A673 (cell line): ENCODE results near the gene TPO. TPM values are rescaled to one million over a fixed set of nuclear protein-coding genes. Genes with fewer than 3 reads are reported as not detected.
A peak's percentile ranks its signal among the peaks of the same experiment; 100 is the strongest.

ENCODE experiments used
- Bru-seq: library from RNA; stranded (reverse); fragments of 400-500 nt; gene quantifications from one replicate; lab custom pipeline; 2021; lab: Mats Ljungman, UMichigan
- BruChase-seq, 2 experiments: library from RNA; stranded (reverse); fragments of 400-500 nt; gene quantifications; one replicate each; lab custom pipeline; 2021; lab: Mats Ljungman, UMichigan
- BruUV-seq: library from RNA; stranded (reverse); fragments of 400-500 nt; replicated peaks from 2 replicates; lab custom pipeline; 2021; lab: Mats Ljungman, UMichigan
- CTCF ChIA-PET: fragments of 300-600 bp; sonication (Branson Sonifier 250); formaldehyde crosslinking; loops from one replicate; lab custom pipeline; 2022; ENCODE audit warnings: antibody characterized with exemption; lab: Charles Lee
- POLR2A ChIA-PET: fragments of 300-600 bp; sonication (Branson Sonifier 250); formaldehyde crosslinking; loops from one replicate; lab custom pipeline; 2022; ENCODE audit warnings: antibody characterized with exemption; ENCODE audit not compliant: low non-redundant PET; lab: Charles Lee
- DNase-seq: peaks from one replicate; pipeline ENCODE4 v3.0.0-alpha.2; 2015; ENCODE audit warnings: low spot score
- H3K27ac ChIP-seq: fragments of 200-600 bp; sonication (generic); 2 replicates; pipeline ENCODE4 v1.5.1; 2016; ENCODE audit warnings: mixed run types, low read depth, mild to moderate bottlenecking, mixed read lengths, antibody characterized with exemption, low read length; ENCODE audit not compliant: poor library complexity, severe bottlenecking
- H3K27me3 ChIP-seq: fragments of 200-600 bp; sonication (generic); replicated peaks from 2 replicates; pipeline ENCODE4 v1.6.1; 2017; ENCODE audit warnings: mixed run types, low read depth, mild to moderate bottlenecking, mixed read lengths, antibody characterized with exemption, low read length; ENCODE audit not compliant: insufficient read depth, poor library complexity
- H3K36me3 ChIP-seq: fragments of 200-600 bp; sonication (generic); 2 replicates; pipeline ENCODE4 v1.6.1; 2016; ENCODE audit warnings: mixed run types, mild to moderate bottlenecking, mixed read lengths, antibody characterized with exemption, low read length; ENCODE audit not compliant: insufficient read depth, poor library complexity, severe bottlenecking
- H3K4me1 ChIP-seq: fragments of 200-600 bp; sonication (generic); 2 replicates; pipeline ENCODE4 v1.6.1; 2017; ENCODE audit warnings: mixed run types, mild to moderate bottlenecking, mixed read lengths, antibody characterized with exemption, low read length; ENCODE audit not compliant: insufficient read depth, poor library complexity, severe bottlenecking
- H3K4me3 ChIP-seq: fragments of 200-600 bp; sonication (generic); 2 replicates; pipeline ENCODE4 v1.5.1; 2016; ENCODE audit warnings: low read depth, mixed run types, mild to moderate bottlenecking, mixed read lengths, low read length; ENCODE audit not compliant: poor library complexity, severe bottlenecking
- H3K9me3 ChIP-seq: fragments of 200-600 bp; sonication (generic); 2 replicates; pipeline ENCODE4 v1.6.1; 2016; ENCODE audit warnings: mixed run types, low read depth, mild to moderate bottlenecking, mixed read lengths, antibody characterized with exemption, low read length; ENCODE audit not compliant: poor library complexity, severe bottlenecking
- CTCF ChIP-seq: fragments of 300-800, 200-600 bp; sonication (generic); conservative IDR thresholded peaks from 2 replicates; pipeline ENCODE4 v1.5.1; 2017; ENCODE audit warnings: low read depth, mild to moderate bottlenecking, antibody characterized with exemption, low read length, moderate library complexity, mixed read lengths
- EZH2 ChIP-seq: fragments of 200-600 bp; sonication (generic); IDR thresholded peaks from 2 replicates; pipeline ENCODE4 v1.6.1; 2017; ENCODE audit warnings: borderline replicate concordance, low read depth, mild to moderate bottlenecking, mixed read lengths, antibody characterized with exemption, low read length; ENCODE audit not compliant: poor library complexity, severe bottlenecking
- intact Hi-C: fragments of 100-400 bp; cut with micrococcal nuclease; formaldehyde crosslinking; loops from one replicate; pipeline ENCODE4 v1.10.0; 2022; ENCODE audit not compliant: unreplicated experiment
- long read RNA-seq: library from polyadenylated mRNA; stranded (forward); transcript quantifications from one replicate; pipeline ENCODE4 v2.0.0, GENCODE V29; 2022
- total RNA-seq: library from RNA; stranded (reverse); gene quantifications from 2 replicates; pipeline ENCODE4 v1.2.3, GENCODE V29; 2021

TPO gene
- total RNA-seq: not detected in 2 replicates
- percentile 0 among the genes with signal in this experiment for Bru-seq, nascent RNA
- percentile 1 among the genes with signal in this experiment for BruChase-seq, experiment 1, labeled RNA remaining after a 2-hour chase
- BruChase-seq, experiment 2, labeled RNA remaining after a 6-hour chase: percentile 3 among the genes with signal in this experiment
- long read RNA-seq, partial matches to known transcripts: 0 of 1 reads
- long read RNA-seq, other reads (novel, unspliced or antisense): 1 of 1 reads

DNA sequence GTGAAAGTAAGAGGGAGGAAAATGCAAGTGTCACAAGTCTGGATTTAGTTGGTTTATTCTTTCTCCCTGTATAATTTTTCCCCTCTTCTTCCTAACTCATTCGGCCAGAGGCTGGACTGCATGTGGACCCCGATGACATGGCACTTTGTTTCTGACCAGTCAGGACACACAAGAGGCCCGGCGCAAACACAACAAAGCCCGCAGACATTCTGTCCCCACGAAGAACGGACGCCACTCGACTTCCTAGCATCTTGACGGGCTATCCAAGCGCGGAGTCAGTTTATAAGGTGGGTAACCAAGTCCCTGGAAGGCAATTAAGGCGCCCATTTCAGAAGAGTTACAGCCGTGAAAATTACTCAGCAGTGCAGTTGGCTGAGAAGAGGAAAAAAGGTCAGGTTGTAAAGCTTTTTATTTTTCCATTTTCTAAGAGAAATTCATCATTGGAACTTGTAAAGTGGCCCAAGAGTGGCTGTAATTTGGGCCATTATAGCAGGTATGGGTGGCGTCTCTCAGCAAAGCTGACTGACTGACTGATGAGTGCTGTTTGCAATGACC lies at the start of gene TPO:
Gene TPO, plus strand, starts transcription at position 308 of the 555 bp plus-strand sequence. CDS start 946 bp downstream, outside the sequence.
- CTCF ChIA-PET: no interaction called here
- DNase-seq: no peak
- Histone ChIP-seq H3K9me3 (no peaks in the 10 kb centered on the region), H3K36me3 (no peaks in the 10 kb centered on the region), H3K27me3 (no peaks in the 10 kb centered on the region), H3K4me3 (no peak within 1 kb of the TSS), H3K4me1 (peaks cover 6% of the 10 kb centered on the region), H3K27ac (no peak within 1 kb of the TSS)
- POLR2A ChIA-PET: no interaction called here
- no TSS peak for BruUV-seq
- intact Hi-C loops: no loop called here
- no peak for TF ChIP-seq EZH2

- Histone ChIP-seq H3K4me3 (peak overlapping the region; percentile 25), H3K27ac (no peak overlapping the region), H3K36me3 (no peaks in the 10 kb centered on the region), H3K27me3 (no peaks in the 10 kb centered on the region), H3K4me1 (peaks cover 24% of the 10 kb centered on the region), H3K9me3 (no peaks in the 10 kb centered on the region)
- no TSS peak for BruUV-seq
- TF ChIP-seq CTCF (no peak), EZH2 (no peak)
- peak; percentile 83 for DNase-seq
- CTCF ChIA-PET: no interaction called here
- intact Hi-C loops: no loop called here
- POLR2A ChIA-PET: no interaction called here
Measured at GRCh38 chr2:1366546-1367134, 46.6 kb upstream of the TPO start.

- no peak overlapping the region for H3K4me3 ChIP-seq
- peak; percentile 6 for DNase-seq
- POLR2A ChIA-PET: no interaction called here
- no peaks in the 10 kb centered on the region for H3K9me3 ChIP-seq
- H3K4me1 ChIP-seq: peaks cover 24% of the 10 kb centered on the region
- no peaks in the 10 kb centered on the region for H3K36me3 ChIP-seq
- no peaks in the 10 kb centered on the region for H3K27me3 ChIP-seq
- no peak overlapping the region for H3K27ac ChIP-seq
- BruUV-seq: no TSS peak
- CTCF ChIA-PET: no interaction called here
- TF ChIP-seq EZH2 (no peak), CTCF (no peak)
- intact Hi-C loops: no loop called here
Measured at GRCh38 chr2:1367601-1368000, 45.7 kb upstream of the TPO start.
